ENCODE measurements around the gene CD2BP2. TPM values are rescaled to one million over a fixed set of nuclear protein-coding genes. Genes with fewer than 3 reads are reported as not detected.

Gene CD2BP2
- total and polyA plus RNA-seq, 2 of the 13 experiments (the other 11 are each of a cell fraction or from before 2014, with no cell fraction given), result 24.9 to 54.6 TPM

DNA sequence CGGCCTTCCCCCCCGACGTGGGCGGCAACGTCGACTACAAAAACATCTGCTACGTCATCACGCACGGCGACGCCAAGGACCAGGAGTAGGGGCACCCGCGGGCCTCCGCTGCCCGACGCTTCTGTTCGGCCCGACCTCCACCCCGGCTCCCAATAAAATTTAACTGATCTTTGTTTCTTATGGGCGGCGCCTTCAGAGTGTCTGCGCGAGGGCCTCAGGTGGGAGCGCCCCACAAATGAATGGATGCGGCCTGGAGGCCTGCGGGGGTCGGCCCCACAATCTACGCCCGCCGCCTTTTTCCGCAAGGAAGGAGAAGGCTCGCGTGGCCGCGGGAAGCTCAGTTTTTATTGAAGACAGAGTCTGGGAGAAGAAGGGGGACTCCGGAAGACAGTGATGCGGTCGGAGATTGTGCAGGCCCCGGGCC is 22.7 kb upstream of the CD2BP2 start (continued):
- no peak for TF ChIP-seq ZNF432 (CRISPR knock-in tag; IDR thresholded peaks at IDR 0.05; ENCODE audit: borderline replicate concordance)
- TF ChIP-seq FOXC1 (CRISPR knock-in tag; IDR thresholded peaks at IDR 0.05; ENCODE audit: borderline replicate concordance), result no peak; the same call in 1 of the 2 replicates
- TF ChIP-seq ZNF75D (CRISPR knock-in tag; IDR thresholded peaks at IDR 0.05; ENCODE audit: borderline replicate concordance), result no peak
- TF ChIP-seq PAWR (CRISPR knock-in tag; IDR thresholded peaks at IDR 0.05; ENCODE audit: borderline replicate concordance), result no peak
- peak; percentile 51; the same call in 1 of the 2 replicates for TF ChIP-seq ZNF747 (CRISPR knock-in tag; IDR thresholded peaks at IDR 0.05; ENCODE audit: borderline replicate concordance)
- no peak for TF ChIP-seq TEAD2 (CRISPR knock-in tag; IDR thresholded peaks at IDR 0.05)
- TF ChIP-seq, protein P1, sequence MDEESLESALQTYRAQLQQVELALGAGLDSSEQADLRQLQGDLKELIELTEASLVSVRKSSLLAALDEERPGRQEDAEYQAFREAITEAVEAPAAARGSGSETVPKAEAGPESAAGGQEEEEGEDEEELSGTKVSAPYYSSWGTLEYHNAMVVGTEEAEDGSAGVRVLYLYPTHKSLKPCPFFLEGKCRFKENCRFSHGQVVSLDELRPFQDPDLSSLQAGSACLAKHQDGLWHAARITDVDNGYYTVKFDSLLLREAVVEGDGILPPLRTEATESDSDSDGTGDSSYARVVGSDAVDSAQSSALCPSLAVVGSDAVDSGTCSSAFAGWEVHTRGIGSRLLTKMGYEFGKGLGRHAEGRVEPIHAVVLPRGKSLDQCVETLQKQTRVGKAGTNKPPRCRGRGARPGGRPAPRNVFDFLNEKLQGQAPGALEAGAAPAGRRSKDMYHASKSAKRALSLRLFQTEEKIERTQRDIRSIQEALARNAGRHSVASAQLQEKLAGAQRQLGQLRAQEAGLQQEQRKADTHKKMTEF (CRISPR knock-in tag; IDR thresholded peaks at IDR 0.05), result peak; percentile 47; the same call in 1 of the 2 replicates
- TF ChIP-seq, protein P2, sequence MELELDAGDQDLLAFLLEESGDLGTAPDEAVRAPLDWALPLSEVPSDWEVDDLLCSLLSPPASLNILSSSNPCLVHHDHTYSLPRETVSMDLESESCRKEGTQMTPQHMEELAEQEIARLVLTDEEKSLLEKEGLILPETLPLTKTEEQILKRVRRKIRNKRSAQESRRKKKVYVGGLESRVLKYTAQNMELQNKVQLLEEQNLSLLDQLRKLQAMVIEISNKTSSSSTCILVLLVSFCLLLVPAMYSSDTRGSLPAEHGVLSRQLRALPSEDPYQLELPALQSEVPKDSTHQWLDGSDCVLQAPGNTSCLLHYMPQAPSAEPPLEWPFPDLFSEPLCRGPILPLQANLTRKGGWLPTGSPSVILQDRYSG (CRISPR knock-in tag; IDR thresholded peaks at IDR 0.05), result no peak
- TF ChIP-seq ZBTB7A (CRISPR knock-in tag; IDR thresholded peaks at IDR 0.05), result no peak
- TF ChIP-seq, protein P3, sequence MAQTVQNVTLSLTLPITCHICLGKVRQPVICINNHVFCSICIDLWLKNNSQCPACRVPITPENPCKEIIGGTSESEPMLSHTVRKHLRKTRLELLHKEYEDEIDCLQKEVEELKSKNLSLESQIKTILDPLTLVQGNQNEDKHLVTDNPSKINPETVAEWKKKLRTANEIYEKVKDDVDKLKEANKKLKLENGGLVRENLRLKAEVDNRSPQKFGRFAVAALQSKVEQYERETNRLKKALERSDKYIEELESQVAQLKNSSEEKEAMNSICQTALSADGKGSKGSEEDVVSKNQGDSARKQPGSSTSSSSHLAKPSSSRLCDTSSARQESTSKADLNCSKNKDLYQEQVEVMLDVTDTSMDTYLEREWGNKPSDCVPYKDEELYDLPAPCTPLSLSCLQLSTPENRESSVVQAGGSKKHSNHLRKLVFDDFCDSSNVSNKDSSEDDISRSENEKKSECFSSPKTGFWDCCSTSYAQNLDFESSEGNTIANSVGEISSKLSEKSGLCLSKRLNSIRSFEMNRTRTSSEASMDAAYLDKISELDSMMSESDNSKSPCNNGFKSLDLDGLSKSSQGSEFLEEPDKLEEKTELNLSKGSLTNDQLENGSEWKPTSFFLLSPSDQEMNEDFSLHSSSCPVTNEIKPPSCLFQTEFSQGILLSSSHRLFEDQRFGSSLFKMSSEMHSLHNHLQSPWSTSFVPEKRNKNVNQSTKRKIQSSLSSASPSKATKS (CRISPR knock-in tag; IDR thresholded peaks at IDR 0.05), result no peak
- no peak; the same call in 1 of the 2 replicates for TF ChIP-seq KMT2A (CRISPR knock-in tag; IDR thresholded peaks at IDR 0.05)
- TF ChIP-seq HDAC6 (IDR thresholded peaks at IDR 0.05; ENCODE audit: low read depth, low read length), result no peak
- TF ChIP-seq, protein P4, sequence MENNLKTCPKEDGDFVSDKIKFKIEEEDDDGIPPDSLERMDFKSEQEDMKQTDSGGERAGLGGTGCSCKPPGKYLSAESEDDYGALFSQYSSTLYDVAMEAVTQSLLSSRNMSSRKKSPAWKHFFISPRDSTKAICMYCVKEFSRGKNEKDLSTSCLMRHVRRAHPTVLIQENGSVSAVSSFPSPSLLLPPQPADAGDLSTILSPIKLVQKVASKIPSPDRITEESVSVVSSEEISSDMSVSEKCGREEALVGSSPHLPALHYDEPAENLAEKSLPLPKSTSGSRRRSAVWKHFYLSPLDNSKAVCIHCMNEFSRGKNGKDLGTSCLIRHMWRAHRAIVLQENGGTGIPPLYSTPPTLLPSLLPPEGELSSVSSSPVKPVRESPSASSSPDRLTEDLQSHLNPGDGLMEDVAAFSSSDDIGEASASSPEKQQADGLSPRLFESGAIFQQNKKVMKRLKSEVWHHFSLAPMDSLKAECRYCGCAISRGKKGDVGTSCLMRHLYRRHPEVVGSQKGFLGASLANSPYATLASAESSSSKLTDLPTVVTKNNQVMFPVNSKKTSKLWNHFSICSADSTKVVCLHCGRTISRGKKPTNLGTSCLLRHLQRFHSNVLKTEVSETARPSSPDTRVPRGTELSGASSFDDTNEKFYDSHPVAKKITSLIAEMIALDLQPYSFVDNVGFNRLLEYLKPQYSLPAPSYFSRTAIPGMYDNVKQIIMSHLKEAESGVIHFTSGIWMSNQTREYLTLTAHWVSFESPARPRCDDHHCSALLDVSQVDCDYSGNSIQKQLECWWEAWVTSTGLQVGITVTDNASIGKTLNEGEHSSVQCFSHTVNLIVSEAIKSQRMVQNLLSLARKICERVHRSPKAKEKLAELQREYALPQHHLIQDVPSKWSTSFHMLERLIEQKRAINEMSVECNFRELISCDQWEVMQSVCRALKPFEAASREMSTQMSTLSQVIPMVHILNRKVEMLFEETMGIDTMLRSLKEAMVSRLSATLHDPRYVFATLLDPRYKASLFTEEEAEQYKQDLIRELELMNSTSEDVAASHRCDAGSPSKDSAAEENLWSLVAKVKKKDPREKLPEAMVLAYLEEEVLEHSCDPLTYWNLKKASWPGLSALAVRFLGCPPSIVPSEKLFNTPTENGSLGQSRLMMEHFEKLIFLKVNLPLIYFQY (CRISPR knock-in tag; IDR thresholded peaks at IDR 0.05; ENCODE audit: borderline replicate concordance), result no peak
- TF ChIP-seq EZH2 (conservative IDR thresholded peaks at IDR 0.05; ENCODE audit: low read depth, low read length), result no peak
- TF ChIP-seq NONO (IDR thresholded peaks at IDR 0.05), result no peak
- TF ChIP-seq NONO (CRISPR knock-in tag; conservative IDR thresholded peaks at IDR 0.05), result no peak
- TF ChIP-seq ZNF12 (CRISPR knock-in tag; IDR thresholded peaks at IDR 0.05), result no peak
- TF ChIP-seq GTF2F1 (IDR thresholded peaks at IDR 0.05; ENCODE audit: low read length), result no peak
- TF ChIP-seq, protein P5, sequence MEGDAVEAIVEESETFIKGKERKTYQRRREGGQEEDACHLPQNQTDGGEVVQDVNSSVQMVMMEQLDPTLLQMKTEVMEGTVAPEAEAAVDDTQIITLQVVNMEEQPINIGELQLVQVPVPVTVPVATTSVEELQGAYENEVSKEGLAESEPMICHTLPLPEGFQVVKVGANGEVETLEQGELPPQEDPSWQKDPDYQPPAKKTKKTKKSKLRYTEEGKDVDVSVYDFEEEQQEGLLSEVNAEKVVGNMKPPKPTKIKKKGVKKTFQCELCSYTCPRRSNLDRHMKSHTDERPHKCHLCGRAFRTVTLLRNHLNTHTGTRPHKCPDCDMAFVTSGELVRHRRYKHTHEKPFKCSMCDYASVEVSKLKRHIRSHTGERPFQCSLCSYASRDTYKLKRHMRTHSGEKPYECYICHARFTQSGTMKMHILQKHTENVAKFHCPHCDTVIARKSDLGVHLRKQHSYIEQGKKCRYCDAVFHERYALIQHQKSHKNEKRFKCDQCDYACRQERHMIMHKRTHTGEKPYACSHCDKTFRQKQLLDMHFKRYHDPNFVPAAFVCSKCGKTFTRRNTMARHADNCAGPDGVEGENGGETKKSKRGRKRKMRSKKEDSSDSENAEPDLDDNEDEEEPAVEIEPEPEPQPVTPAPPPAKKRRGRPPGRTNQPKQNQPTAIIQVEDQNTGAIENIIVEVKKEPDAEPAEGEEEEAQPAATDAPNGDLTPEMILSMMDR (CRISPR knock-in tag; IDR thresholded peaks at IDR 0.05), result no peak
- no peak for TF ChIP-seq SRF (IDR thresholded peaks at IDR 0.05; ENCODE audit: low read depth, low read length)
- no peak for TF ChIP-seq MAFF (IDR thresholded peaks at IDR 0.05; ENCODE audit: low read depth, low read length)
- no peak for TF ChIP-seq SMC3 (IDR thresholded peaks at IDR 0.05; ENCODE audit: low read length)
